ENCODE measurements around the gene PSMD3.
"Not testable (repeated sequence)": the region's sequence is repeated elsewhere in the genome, so short reads cannot be mapped to it uniquely, and the experiment has no call there.

Gene PSMD3

DNA sequence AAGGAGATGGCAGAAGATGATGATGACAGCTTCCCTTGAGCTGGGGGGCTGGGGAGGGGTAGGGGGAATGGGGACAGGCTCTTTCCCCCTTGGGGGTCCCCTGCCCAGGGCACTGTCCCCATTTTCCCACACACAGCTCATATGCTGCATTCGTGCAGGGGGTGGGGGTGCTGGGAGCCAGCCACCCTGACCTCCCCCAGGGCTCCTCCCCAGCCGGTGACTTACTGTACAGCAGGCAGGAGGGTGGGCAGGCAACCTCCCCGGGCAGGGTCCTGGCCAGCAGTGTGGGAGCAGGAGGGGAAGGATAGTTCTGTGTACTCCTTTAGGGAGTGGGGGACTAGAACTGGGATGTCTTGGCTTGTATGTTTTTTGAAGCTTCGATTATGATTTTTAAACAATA lies 16.9 kb downstream of the PSMD3 start:
- TF ChIP-seq, protein P1, sequence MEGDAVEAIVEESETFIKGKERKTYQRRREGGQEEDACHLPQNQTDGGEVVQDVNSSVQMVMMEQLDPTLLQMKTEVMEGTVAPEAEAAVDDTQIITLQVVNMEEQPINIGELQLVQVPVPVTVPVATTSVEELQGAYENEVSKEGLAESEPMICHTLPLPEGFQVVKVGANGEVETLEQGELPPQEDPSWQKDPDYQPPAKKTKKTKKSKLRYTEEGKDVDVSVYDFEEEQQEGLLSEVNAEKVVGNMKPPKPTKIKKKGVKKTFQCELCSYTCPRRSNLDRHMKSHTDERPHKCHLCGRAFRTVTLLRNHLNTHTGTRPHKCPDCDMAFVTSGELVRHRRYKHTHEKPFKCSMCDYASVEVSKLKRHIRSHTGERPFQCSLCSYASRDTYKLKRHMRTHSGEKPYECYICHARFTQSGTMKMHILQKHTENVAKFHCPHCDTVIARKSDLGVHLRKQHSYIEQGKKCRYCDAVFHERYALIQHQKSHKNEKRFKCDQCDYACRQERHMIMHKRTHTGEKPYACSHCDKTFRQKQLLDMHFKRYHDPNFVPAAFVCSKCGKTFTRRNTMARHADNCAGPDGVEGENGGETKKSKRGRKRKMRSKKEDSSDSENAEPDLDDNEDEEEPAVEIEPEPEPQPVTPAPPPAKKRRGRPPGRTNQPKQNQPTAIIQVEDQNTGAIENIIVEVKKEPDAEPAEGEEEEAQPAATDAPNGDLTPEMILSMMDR (IDR thresholded peaks at IDR 0.05; ENCODE audit: extremely low read depth, missing control alignments), result no peak
- DNase-seq (ENCODE audit: low spot score), result no peak

DNA sequence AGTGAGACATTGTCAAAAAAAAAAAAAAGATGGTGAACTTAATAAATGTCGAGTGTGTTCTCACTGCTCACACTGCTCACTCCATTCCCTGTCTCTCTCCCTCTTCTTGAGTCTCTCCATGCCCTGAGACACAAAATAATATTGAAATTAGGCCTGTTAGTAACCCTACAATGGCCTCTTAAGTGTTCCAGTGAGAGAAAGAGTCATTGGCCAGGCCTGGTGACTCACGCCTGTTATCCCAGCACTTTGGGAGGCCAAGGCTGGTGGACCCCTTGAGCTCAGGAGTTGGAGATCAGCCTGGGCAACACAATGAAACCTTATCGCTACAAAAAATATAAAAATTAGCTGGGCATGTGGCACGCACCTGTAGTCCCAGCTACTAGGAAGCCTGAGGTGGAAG lies 18.5 kb downstream of the PSMD3 start:
- DNase-seq (ENCODE audit: low spot score), result no peak
- TF ChIP-seq, protein P1 (IDR thresholded peaks at IDR 0.05; ENCODE audit: extremely low read depth, missing control alignments), result no peak

DNA sequence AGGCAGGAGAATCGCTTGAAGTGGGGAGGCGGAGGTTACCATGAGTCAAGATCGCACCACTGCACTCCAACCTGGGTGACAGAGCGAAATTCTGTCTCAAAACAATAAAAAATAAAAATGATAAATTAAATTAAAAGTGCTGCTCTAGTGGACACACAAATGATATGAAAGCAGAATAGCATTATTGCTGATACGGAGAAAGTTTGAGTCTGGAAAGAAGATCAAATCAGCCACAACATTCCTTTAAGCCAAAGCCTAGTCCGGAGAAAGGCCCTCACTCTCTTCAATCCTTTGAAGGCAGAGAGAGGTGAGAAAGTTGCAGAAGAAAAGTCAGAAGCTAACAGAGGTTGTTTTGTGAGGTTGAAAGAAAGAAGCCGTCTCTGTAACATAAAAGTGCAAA lies 19.6 kb downstream of the PSMD3 start:
- DNase-seq (ENCODE audit: low spot score), result no peak
- TF ChIP-seq, protein P1 (IDR thresholded peaks at IDR 0.05; ENCODE audit: extremely low read depth, missing control alignments), result no peak

DNA sequence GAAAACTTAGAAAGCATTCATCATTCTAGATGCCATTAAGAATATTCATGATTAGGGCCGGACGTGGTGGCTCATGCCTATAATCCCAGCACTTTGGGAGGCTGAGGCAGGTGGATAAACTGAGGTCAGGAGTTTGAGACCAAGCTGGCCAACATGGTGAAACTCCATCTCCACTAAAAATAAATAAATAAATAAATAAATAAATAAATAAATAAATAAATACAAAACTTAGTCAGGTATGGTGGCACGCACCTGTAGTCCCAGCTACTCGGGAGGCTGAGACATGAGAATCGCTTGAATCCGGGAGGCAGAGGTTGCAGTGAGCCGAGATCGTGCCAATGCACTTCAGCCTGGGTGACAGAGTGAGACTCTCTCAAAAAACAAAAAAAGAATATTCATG lies 20.7 kb downstream of the PSMD3 start:
- not testable (repeated sequence) for DNase-seq (ENCODE audit: low spot score)

DNA sequence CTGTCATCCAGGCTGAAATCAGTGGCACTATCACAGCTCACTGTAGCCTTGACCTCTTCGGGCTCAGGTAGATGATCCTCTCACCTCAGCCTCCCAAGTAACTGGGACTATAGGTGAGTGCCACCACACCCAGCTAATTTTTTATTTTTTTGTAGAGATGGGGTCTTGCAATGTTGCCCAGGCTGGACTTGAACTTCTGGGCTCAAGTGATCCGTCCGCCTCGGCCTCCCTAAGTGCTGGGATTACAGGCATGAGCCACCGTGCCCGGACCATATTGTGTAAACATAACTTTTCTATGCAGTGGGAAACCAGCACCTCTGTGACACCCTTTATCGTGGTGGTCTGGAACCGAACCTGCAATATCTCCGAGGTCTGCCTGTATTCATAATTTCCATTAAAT lies 23.5 kb downstream of the PSMD3 start:
- TF ChIP-seq, protein P1 (IDR thresholded peaks at IDR 0.05; ENCODE audit: extremely low read depth, missing control alignments), result no peak
- no peak for DNase-seq (ENCODE audit: low spot score)

DNA sequence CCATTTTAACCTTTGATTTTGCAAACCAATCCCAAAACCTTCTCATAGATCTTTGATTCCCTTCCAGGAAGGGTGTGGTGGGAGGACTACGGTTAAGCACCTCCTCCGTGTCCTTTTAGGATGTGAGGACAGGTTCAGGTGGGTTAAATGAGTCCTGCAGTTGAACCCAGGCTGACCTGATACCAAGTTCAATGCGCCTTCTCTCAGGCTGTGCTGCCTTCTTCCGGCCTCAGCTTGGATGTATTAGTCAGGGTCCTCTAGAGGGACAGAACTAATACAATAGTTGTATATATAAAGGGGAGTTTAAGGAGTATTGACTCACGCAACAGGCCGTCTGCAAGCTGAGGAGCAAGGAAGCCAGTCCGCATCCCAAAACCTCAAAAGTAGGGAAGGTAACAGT lies 24.1 kb downstream of the PSMD3 start:
- TF ChIP-seq, protein P1 (IDR thresholded peaks at IDR 0.05; ENCODE audit: extremely low read depth, missing control alignments), result no peak
- no peak for DNase-seq (ENCODE audit: low spot score)

DNA sequence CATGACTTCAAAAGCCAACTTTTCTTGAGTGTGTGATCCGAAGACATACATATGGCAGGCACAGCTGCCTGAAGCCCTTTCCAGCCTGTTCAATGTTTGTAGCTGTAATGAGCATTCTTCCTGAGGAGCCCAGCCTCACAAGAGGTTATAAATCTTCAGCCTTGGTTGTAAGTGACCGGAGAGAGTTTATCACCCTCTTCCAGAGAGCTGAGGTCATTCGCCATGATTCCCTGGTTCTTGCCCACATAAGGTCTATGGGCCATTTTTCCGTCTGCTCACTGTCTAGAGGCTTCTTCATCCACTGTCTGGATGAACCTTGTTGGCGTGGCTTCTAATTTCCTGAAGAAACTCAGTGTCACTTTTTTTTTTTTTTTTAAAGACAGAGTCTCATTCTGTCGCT lies 24.9 kb downstream of the PSMD3 start:
- TF ChIP-seq, protein P1 (IDR thresholded peaks at IDR 0.05; ENCODE audit: extremely low read depth, missing control alignments), result no peak
- DNase-seq (ENCODE audit: low spot score), result no peak

DNA sequence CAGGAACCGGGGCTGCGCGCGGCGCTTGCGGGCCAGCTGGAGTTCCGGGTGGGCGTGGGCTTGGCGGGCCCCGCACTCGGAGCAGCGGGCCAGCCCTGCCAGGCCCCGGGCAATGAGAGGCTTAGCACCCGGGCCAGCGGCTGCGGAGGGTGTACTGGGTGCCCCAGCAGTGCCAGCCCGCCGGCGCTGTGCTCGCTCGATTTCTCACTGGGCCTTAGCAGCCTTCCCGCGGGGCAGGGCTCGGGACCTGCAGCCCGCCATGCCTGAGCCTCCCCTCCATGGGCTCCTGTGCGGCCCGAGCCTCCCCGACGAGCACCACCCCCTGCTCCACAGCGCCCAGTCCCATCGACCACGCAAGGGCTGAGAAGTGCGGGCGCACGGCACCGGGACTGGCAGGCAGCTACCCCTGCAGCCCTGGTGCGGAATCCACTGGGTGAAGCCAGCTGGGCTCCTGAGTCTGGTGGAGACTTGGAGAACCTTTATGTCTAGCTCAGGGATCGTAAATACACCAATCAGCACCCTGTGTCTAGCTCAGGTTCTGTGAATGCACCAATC lies 30.4 kb downstream of the PSMD3 start:
- not testable (repeated sequence) for DNase-seq (ENCODE audit: low spot score)

DNA sequence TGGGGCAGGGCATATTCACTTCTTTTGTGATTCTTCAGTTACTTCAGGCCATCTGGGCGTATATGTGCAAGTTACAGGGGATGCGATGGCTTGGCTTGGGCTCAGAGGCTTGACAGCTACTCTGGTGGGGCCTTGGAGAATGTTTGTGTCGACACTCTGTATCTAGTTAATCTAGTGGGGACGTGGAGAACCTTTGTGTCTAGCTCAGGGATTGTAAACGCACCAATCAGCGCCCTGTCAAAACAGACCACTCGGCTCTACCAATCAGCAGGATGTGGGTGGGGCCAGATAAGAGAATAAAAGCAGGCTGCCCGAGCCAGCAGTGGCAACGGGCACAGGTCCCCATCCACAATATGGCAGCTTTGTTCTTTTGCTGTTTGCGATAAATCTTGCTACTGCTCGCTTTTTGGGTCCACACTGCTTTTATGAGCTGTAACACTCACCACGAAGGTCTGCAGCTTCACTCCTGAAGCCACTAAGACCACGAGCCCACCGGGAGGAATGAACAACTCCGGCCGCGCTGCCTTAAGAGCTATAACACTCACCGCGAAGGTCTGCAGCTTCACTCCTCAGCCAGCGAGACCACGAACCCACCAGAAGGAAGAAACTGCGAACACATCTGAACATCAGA lies 31.5 kb downstream of the PSMD3 start:
- DNase-seq (ENCODE audit: low spot score), result not testable (repeated sequence)

Measured in GM20000 (cell line).